Hematopoietic multipotent progenitor cell (in vitro differentiated cells): ENCODE measurements around the gene LDHD. TPM values are rescaled to one million over a fixed set of nuclear protein-coding genes. Genes with fewer than 3 reads are reported as not detected.
A peak's percentile ranks its signal among the peaks of the same experiment; 100 is the strongest.

Experiments
- DNase-seq, 3 donors: peaks; one replicate each; pipeline ENCODE4 v3.0.0-alpha.2; 2011 to 2015; ENCODE audit warnings: low read depth in 2 of 3, low spot score in 2 of 3
- total RNA-seq: library from RNA; depleted of rRNA; stranded (reverse); fragments of >200 nt; gene quantifications from one replicate; pipeline ENCODE4 v1.2.3, GENCODE V29; 2012

LDHD gene
- 1.3 TPM for total RNA-seq

DNA sequence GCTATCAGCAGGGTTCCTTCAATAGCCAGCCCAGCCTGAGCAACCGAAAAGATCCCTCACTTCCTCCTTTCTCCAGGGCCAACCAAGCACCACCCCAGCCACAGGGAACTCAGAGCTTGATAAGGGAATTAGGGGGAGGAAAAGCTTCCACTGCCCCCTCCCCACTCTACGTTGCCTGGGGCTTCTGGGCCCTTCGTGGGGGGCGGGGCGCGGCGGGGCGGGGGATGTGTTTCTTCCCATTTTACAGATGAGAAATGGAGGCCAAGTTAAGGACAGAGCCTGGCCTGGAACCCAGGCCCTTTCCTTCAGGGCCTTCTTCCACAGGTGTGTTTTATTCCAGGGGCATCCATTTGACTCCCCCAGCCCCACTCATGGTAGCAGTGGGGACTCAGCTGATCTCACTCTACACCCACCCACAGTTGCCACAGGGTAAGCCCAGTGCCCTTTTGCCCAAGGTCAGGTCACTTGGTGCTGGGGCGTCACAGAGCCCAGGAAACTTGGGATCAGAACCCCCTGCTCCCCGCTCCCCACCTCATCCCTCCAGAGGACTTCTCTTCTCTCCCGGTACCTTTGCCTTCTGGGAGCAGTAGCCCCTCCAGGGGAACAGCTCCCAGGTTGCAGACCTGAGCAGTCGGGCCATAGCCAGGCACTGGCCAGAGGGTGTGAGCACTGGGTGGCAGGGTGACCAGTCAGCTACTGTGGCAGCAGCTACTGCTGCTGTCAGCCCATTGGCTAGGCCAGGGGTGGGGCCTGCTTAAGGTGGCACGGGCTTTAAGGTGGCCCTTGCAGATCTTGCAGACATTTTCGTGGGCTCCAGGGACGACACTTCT lies at the start of gene LDHD:
TSS of gene LDHD (minus strand) at position 700 of the 830 bp plus-strand sequence. CDS start at position 640, 60 bp downstream.
- no peak for DNase-seq

DNA sequence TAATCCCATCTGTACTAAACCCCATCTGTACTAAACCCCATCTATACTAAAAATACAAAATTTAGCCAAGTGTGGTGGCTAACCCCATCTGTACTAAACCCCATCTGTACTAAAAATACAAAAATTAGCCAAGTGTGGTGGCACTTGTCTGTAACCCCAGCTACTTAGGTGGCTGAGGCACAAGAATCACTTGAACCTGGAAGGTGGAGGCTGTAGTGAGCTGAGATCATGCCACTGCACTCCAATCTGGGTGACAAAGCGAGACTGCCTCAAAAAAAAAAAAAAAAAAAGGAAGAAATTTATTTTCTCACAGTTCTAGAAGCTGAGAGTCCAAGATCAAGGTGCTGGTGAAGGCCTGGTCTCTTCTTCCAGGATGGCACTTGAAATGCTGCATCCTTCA lies 43.8 kb upstream of the LDHD start:
- DNase-seq: no peak

GRCh38 chr16:75152635-75153034 lies 36.1 kb upstream of the LDHD start:
- no peak for DNase-seq

GRCh38 chr16:75151798-75152197 lies 35.2 kb upstream of the LDHD start:
- DNase-seq: no peak

- peak; percentile 90 to 96 (median 92) for DNase-seq
Measured at GRCh38 chr16:75148311-75149195, 32.0 kb upstream of the LDHD start, which contains the start of gene ZFP1. Gene ZFP1, plus strand, starts transcription at chr16:75148524. Its CDS starts 4,428 bp downstream, at chr16:75152952.

DNA sequence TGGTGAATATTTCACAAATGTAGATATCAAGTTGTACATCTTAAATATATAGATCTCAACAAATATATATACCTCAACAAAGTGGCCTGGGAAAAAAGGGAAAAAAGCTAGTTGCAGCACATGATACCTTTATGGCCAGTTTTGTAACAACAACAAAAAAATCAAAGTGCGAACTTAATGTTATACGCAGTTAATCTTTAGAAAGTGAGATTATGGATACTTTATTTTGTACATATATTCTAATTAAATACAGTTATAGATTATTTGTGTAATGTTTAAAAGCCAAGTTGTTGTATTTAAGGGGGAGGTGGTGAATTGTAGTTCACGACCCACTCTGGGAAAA lies 31.4 kb upstream of the LDHD start:
- DNase-seq: no peak

- DNase-seq: no peak
Measured at GRCh38 chr16:75143941-75144340, 27.4 kb upstream of the LDHD start.

GRCh38 chr16:75139498-75139897 lies 22.9 kb upstream of the LDHD start:
- DNase-seq: no peak

DNA sequence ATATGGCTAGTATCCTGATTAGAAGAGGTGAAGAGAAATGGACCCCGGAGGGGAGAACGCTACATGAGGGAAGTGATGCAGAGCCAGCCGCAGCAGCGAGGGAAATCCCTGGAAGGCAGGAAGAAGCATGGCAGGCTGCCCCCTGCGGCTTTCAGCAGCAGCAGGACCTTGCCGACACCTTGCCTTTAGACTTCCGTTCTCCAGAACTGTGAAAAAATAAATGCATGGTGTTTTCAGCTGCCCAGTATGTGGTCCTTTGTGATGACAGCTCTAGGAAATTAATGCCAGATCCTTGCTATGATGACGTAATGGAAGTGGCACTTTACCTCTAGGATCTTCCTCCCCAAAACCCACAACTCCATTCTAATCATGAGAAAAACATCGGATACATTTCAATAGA lies 22.1 kb upstream of the LDHD start:
- peak in 2 of 3 donors; percentile 58 to 75 for DNase-seq

DNA sequence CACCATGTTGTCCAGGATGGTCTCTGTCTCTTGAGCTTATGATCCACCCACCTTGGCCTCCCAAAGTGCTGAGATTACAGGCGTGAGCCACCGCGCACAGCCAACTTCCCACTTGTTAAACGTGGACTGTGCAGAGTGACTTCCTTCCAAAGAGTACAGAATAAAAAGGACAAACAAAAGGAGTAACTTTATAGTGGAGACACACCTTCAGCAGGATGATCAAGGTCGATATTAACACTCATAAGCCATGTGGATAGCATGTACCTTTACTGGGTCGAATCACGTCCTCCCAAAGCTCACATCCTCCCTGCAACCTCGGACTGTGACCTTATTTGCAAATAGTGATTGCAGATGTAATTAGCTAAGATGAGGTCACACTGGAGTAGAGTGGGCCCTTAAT lies 21.7 kb upstream of the LDHD start:
- DNase-seq: no peak

GRCh38 chr16:75131081-75131480 lies 14.5 kb upstream of the LDHD start:
- DNase-seq: no peak

DNA sequence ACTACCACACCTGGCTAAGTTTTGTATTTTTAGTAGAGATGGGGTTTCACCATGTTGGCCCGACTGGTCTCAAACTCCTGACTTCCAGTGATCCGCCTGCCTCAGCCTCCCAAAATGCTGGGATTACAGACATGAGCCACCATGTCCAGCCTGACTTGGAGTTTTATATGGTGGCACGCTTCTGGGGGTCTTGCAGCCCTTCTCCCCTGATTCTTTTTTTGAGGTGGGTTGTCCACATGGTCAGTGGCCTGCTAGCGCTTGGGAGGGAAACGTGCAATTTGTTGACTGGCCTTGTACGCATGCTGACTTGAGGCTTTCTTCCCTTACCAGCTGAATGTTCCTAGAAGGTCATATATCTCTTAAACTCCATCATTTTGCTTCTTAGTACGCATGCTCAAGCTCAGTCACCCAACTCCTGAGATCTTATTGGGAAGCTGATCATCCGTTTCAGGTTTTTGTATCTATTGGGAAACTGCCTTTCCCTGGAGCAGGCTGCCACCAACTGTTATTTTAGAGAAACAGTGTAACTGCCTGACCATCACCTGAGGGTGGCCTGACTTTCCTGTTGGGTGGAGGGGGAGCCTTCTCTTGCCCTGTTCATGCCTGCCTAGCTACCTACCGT lies 13.7 kb upstream of the LDHD start:
- DNase-seq: no peak

- peak in 1 of 3 donors; percentile 47 for DNase-seq
Measured at GRCh38 chr16:75129421-75130149, 13.0 kb upstream of the LDHD start.

DNA sequence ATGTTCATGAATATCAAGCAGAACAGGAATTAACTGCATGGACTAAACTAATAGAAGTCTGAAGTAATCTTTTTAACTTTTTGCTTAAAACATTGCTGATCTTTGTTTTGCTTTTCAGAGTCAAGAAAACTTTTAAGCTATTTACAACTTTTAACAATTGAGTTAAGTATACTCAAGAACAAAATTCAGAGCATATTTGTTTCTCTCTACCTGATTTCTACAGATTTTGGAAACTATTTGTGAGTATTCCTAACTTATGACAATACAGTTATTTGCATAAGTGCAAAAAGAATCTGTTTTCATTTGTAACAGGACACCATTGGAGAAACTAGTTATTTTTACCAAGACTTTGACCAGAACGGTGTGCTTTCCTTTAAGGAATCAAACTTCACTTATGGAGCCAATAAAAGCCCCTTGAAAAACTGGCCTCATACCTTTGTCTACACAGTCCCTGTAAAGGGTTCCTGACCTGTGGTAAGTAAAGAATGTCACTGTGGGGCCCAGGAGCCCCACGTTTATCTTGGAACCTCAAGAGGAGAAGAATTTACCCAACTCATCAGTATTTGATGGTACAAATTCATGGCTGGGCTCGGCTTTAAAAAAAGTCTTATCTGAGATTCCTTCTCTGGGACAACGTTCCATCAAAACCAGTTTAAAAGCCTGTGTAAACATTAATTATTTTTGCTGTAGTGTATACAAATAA lies 11.3 kb upstream of the LDHD start:
- DNase-seq: no peak

DNA sequence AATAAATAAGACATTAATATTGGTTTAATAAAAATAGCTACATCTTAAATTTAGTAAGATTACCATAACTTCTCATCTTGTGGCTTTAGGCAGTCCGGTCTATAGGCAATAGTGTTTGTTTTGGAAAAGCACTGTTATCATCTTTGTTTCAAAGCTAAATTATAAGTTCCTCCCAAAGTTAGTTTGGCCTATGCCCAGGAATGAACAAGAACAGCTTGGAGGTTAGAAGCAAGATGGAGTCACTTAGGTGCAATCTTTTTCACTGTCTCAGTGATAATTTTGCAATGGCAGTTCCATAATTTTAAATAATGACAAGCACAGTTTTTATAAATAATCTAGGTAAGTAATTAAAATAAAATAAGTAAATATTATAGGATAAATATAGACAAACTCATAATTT lies 6.0 kb upstream of the LDHD start:
- no peak for DNase-seq

- DNase-seq: no peak
Measured at GRCh38 chr16:75121949-75122568, 5.5 kb upstream of the LDHD start.

DNA sequence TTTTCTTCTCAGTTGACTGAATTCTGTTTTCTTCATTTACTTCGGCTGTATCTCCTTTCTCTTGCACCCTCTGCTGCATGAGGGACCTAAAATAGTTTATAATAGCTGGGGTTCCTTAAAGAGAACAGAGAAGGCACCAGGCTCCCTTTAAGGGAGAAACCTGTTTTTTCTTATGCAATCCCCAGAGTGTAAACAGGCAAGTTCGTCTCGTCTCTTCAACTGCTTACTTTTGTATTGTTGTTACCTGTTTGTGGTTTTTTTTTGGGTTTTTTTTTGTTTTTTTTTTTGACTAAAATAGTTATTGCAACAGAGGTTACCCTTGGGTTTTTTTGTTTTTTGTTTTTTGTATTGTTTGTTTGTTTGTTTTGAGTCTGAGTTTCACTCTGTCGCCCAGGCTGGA lies 3.7 kb upstream of the LDHD start:
- DNase-seq: no peak

DNA sequence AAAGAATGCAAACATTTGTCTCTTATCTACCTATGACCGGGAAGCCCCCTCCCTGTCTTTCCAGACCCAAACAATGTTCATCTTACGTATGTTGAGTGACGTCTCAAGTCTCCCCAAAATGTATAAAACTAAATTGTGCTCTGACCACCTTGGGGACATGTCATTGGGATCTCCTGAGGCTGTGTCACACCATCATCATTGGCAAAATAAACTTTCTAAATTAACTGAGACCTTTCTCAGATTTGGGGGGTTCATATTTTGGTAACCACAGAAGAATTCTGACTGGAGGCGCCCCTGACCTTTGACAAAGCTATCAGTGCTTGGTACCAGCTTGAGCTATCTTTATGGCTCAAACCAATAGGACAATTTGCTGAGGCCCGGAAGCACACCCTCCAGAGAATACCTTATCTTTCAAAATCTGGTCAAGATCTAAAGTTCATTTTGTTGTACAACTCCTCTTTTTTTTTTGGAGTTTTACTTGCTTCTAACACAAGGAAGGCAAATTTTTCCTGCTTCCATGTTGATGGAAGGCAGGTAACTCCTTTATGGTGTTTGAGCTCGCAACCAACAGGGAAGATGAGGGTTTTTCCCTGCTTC lies 2.5 kb upstream of the LDHD start:
- DNase-seq: no peak

- no peak for DNase-seq
Measured at GRCh38 chr16:75116911-75117245, 298 bp upstream of the LDHD start.
